Muscle of leg (tissue), 11 donors: ENCODE results near the gene EFNB2. TPM values are rescaled to one million over a fixed set of nuclear protein-coding genes. Genes with fewer than 3 reads are reported as not detected.

Experiments used
- DNase-seq: peaks from one replicate; pipeline ENCODE4 v3.0.0; 2013
- H3K27ac ChIP-seq: one replicate; pipeline ENCODE4 v1.5.1; 2013; ENCODE audit warnings: mild to moderate bottlenecking, low read length, control low read depth
- H3K27me3 ChIP-seq: one replicate; pipeline ENCODE4 v1.6.1; 2013; ENCODE audit warnings: low read length; ENCODE audit not compliant: control insufficient read depth, insufficient read depth
- H3K36me3 ChIP-seq: one replicate; pipeline ENCODE4 v1.6.1; 2013; ENCODE audit warnings: low read length; ENCODE audit not compliant: control insufficient read depth, insufficient read depth
- H3K4me1 ChIP-seq: one replicate; pipeline ENCODE4 v1.6.1; 2013; ENCODE audit warnings: low read length; ENCODE audit not compliant: control insufficient read depth, insufficient read depth
- H3K4me3 ChIP-seq: one replicate; pipeline ENCODE4 v1.5.1; 2013; ENCODE audit warnings: low read length, control low read depth
- H3K9me3 ChIP-seq: replicated peaks from 2 replicates; pipeline ENCODE4 v1.6.1; 2013; ENCODE audit warnings: low read depth, low read length; ENCODE audit not compliant: control insufficient read depth
- WGBS: methylation state at CpG from one replicate; pipeline ENCODE4 v1.1.5; 2013; ENCODE audit warnings: missing lambda C conversion rate; ENCODE audit not compliant: insufficient coverage; 5-methylcytosine and 5-hydroxymethylcytosine counted together
- polyA plus RNA-seq, 8 donors: library from polyadenylated mRNA; unstranded; fragments of 120-200 nt; gene quantifications; one replicate each; pipeline versions ENCODE4 v1.2.1 to v1.2.3, GENCODE V29; 2013; ENCODE audit warnings: inconsistent platforms in 1 of 8, low replicate concordance in 1 of 8; ENCODE audit not compliant: insufficient read length in 8 of 8, insufficient read depth in 1 of 8
- total RNA-seq: library from RNA; stranded (reverse); fragments of 120-200 nt; gene quantifications from one replicate; pipeline ENCODE4 v1.2.4, GENCODE V29; 2013

EFNB2 gene
- total and polyA plus RNA-seq, 9 donors, result 13.9 to 40.1 (median 24.4) TPM

DNA sequence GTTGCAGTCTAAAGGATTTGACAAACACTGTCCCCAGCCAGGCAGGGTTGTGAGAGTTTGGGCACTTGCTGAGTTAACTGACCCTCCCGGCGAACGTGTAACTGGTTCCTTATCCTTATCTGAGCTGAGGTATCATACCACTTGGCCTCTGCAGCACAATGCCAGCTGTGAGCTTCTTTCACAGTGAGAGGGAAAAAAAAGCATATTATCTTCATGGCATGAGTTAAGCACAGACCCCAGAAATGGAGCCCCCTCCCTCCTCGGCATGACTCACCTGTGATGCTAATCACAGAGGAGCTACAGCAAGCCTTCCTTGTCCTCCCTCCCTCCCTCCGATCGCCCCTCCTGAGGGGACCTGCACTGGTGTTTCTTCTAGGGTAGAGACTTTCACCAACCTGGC is 60.5 kb downstream of the EFNB2 start:
- DNase-seq, result no peak
- Histone ChIP-seq H3K4me1 (peaks cover 5% of the 10 kb centered on the region), H3K4me3 (no peak overlapping the region), H3K9me3 (no peaks in the 10 kb centered on the region), H3K36me3 (no peaks in the 10 kb centered on the region), H3K27me3 (no peaks in the 10 kb centered on the region), H3K27ac (no peak overlapping the region)
- no CpG with 5 or more reads among the region's 6 CpGs for WGBS

DNA sequence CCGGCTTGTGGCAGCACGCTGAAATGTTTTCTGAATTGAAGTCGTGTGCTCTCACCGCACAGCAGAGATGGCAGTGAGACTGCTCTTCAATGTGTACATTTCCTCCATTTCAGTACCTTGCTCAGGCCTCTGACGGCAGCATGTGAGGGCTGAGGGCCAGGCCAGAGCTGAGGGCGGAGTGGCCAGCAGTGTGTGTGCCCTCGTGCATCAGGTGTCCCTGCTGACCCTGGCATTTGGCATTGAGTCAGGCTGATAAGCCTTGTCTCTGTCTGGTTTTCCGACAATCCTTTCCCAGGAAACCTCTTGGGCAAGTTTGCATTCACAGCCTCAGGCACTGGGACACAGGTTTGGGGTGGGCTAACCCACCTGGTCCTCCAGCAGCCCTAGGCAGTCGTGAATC is 62.3 kb downstream of the EFNB2 start:
- peaks cover 2% of the 10 kb centered on the region for H3K4me1 ChIP-seq
- no peaks in the 10 kb centered on the region for H3K36me3 ChIP-seq
- 82% methylated on average over 7 of the region's 9 CpGs for WGBS
- H3K9me3 ChIP-seq, result no peaks in the 10 kb centered on the region
- no peak for DNase-seq
- H3K27ac ChIP-seq, result no peak overlapping the region
- H3K4me3 ChIP-seq, result no peak overlapping the region
- no peaks in the 10 kb centered on the region for H3K27me3 ChIP-seq

GRCh38 chr13:106472621-106473020 is 62.8 kb downstream of the EFNB2 start:
- Histone ChIP-seq H3K36me3 (no peaks in the 10 kb centered on the region), H3K4me3 (no peak overlapping the region), H3K9me3 (no peaks in the 10 kb centered on the region), H3K27ac (no peak overlapping the region), H3K27me3 (no peaks in the 10 kb centered on the region), H3K4me1 (peaks cover 2% of the 10 kb centered on the region)
- 90% methylated on average over 3 of the region's 4 CpGs for WGBS
- DNase-seq, result no peak

DNA sequence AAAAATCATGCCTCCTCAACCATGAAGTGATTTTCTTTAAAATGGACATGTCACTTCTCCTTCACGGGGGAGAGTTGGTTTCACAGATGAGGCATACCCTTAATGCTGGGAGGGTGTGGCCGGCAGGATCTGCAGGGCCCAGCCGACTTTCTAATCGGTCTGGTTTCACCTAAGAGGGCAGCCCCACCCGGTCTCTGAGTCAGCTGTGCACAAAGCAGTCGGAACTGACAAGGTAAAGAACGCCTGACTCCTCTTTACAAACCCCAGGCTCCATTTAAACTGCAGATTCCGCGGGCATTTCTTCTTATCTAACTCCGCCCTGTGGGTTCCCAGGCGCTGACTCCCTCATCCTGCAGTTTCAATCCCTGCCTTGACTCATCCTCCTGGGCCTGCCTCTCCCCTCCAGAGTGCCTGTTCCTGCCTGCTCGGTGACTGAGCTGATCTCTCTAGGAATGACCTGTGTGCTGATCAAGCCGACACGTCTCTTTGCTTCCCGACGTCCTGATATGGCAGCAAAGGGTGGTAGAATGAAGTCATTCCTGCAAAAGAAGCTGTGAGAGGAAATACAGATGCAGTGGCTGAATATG is 63.4 kb downstream of the EFNB2 start:
- 28% methylated on average over 12 of the region's 16 CpGs for whole genome bisulfite sequencing
- Histone ChIP-seq H3K9me3 (no peaks in the 10 kb centered on the region), H3K4me3 (no peak overlapping the region), H3K4me1 (peaks cover 2% of the 10 kb centered on the region), H3K36me3 (no peaks in the 10 kb centered on the region), H3K27ac (no peak overlapping the region), H3K27me3 (no peaks in the 10 kb centered on the region)
- no peak for DNase-seq

DNA sequence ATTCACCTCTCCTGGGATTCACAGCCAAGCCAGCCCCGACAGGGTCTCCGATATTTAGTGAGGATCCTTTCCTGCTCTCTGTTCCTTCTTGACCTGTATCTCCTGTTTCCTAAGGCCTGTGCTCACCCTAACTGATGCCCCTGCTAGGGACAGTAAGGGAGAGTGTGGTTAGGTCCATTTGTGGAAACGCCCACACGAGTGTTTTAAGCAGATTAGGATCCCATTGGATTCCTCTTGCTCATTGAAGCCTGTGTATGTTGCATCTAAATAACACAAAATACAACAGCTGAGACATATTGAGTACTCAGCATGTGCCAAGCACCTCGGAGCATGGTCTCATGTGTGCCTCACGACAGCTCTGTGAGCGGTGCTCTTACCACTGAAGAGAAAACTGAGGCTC is 64.9 kb downstream of the EFNB2 start:
- H3K36me3 ChIP-seq, result no peaks in the 10 kb centered on the region
- no peaks in the 10 kb centered on the region for H3K9me3 ChIP-seq
- H3K4me3 ChIP-seq, result no peak overlapping the region
- no peaks in the 10 kb centered on the region for H3K27me3 ChIP-seq
- no peak overlapping the region for H3K27ac ChIP-seq
- H3K4me1 ChIP-seq, result peaks cover 2% of the 10 kb centered on the region
- 80% methylated on average over 1 of the region's 7 CpGs for WGBS
- DNase-seq, result no peak

- Histone ChIP-seq H3K36me3 (no peaks in the 10 kb centered on the region), H3K9me3 (no peaks in the 10 kb centered on the region), H3K27ac (no peak overlapping the region), H3K4me3 (no peak overlapping the region), H3K4me1 (peaks cover 2% of the 10 kb centered on the region), H3K27me3 (no peaks in the 10 kb centered on the region)
- WGBS, result 76% methylated on average over 15 of the region's 20 CpGs
- DNase-seq, result no peak
These were observed 66.5 kb downstream of the EFNB2 start for GRCh38 chr13:106468744-106469590.

GRCh38 chr13:106468207-106468606 is 67.3 kb downstream of the EFNB2 start:
- H3K4me3 ChIP-seq, result no peak overlapping the region
- H3K4me1 ChIP-seq, result peaks cover 2% of the 10 kb centered on the region
- no peak overlapping the region for H3K27ac ChIP-seq
- peak; percentile 25 for DNase-seq
- WGBS, result 69% methylated on average over 7 of the region's 7 CpGs
- H3K9me3 ChIP-seq, result no peaks in the 10 kb centered on the region
- H3K36me3 ChIP-seq, result no peaks in the 10 kb centered on the region
- no peaks in the 10 kb centered on the region for H3K27me3 ChIP-seq

DNA sequence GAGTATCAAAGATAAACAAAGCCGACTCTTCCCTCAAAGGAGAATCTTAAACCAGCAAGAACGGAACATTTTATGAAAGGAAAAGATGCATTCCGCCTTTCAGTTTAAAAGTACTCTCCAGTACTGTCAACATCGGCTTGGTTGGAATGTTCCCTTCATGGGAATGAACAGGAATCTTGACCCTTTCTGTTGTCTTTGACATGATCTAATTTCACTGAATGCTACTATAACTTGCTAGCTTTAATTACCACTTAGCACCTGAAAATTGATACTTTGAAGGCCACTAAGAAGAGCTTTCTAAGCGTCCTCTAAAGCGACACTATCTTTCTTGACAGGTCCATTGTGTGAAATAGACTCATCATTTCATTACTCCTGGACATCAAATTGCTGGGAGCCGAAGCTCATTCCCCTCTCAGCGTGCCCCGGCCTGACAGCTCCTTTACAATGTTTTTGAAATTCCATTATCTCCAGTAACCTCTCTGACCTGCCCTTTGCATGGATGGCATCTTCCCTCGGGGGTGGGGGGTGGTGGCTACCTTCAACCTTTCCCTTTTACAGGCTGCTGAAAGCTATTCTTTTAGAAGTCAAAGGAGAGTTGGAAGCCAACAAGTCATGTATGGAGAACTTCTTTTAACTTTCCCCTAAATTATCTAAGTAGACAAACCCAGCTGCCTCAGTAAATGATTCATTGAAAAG is 67.9 kb downstream of the EFNB2 start:
- no peaks in the 10 kb centered on the region for H3K36me3 ChIP-seq
- WGBS, result 76% methylated on average over 5 of the region's 10 CpGs
- H3K27ac ChIP-seq, result no peak overlapping the region
- H3K27me3 ChIP-seq, result no peaks in the 10 kb centered on the region
- peaks cover 6% of the 10 kb centered on the region for H3K4me1 ChIP-seq
- no peak for DNase-seq
- no peak overlapping the region for H3K4me3 ChIP-seq
- no peaks in the 10 kb centered on the region for H3K9me3 ChIP-seq

GRCh38 chr13:106466691-106467426 is 68.6 kb downstream of the EFNB2 start:
- Histone ChIP-seq H3K9me3 (no peaks in the 10 kb centered on the region), H3K4me1 (peaks cover 4% of the 10 kb centered on the region), H3K36me3 (no peaks in the 10 kb centered on the region), H3K27me3 (no peaks in the 10 kb centered on the region), H3K4me3 (no peak overlapping the region), H3K27ac (no peak overlapping the region)
- no CpG with 5 or more reads among the region's 7 CpGs for WGBS
- no peak for DNase-seq

GRCh38 chr13:106464076-106464475 is 71.4 kb downstream of the EFNB2 start:
- Histone ChIP-seq H3K27me3 (no peaks in the 10 kb centered on the region), H3K4me3 (no peak overlapping the region), H3K36me3 (no peaks in the 10 kb centered on the region), H3K27ac (no peak overlapping the region), H3K4me1 (peaks cover 4% of the 10 kb centered on the region), H3K9me3 (no peaks in the 10 kb centered on the region)
- 59% methylated on average over 2 of the region's 4 CpGs for WGBS
- DNase-seq, result no peak
